T-helper 22 cell (primary cell): ENCODE measurements around the gene PTP4A1.
"Not testable (repeated sequence)": the region's sequence is repeated elsewhere in the genome, so short reads cannot be mapped to it uniquely, and the experiment has no call there.

Experiments used
- DNase-seq: peaks from one replicate; pipeline ENCODE4 v3.0.0-alpha.2; 2020; ENCODE audit warnings: low read depth

PTP4A1 gene

GRCh38 chr6:63572044-63572746 lies at the start of gene PTP4A1, which contains the start of gene LOC128125822:
PTP4A1 (plus strand) TSS chr6:63572480; CDS start chr6:63576881, 4,401 bp downstream.
LOC128125822 (plus strand) TSS chr6:63572480.
- DNase-seq = peak; percentile 95

GRCh38 chr6:63522911-63523287 lies 49.4 kb upstream of the PTP4A1 start:
- not testable (repeated sequence) for DNase-seq

GRCh38 chr6:63523630-63524029 lies 48.6 kb upstream of the PTP4A1 start:
- no peak for DNase-seq

GRCh38 chr6:63525186-63525878 lies 46.9 kb upstream of the PTP4A1 start:
- DNase-seq = no peak

GRCh38 chr6:63526931-63527330 lies 45.3 kb upstream of the PTP4A1 start:
- no peak for DNase-seq

GRCh38 chr6:63527658-63528514 lies 44.4 kb upstream of the PTP4A1 start:
- no peak for DNase-seq

- DNase-seq = no peak
Measured at GRCh38 chr6:63529498-63529897, 42.8 kb upstream of the PTP4A1 start.

- DNase-seq = no peak
Measured at GRCh38 chr6:63530182-63530581, 42.1 kb upstream of the PTP4A1 start.

- no peak for DNase-seq
Measured at GRCh38 chr6:63530991-63531390, 41.3 kb upstream of the PTP4A1 start.

- no peak for DNase-seq
Measured at GRCh38 chr6:63533026-63533425, 39.3 kb upstream of the PTP4A1 start.

GRCh38 chr6:63533952-63534351 lies 38.3 kb upstream of the PTP4A1 start:
- no peak for DNase-seq

GRCh38 chr6:63537201-63537958 lies 34.9 kb upstream of the PTP4A1 start:
- DNase-seq = no peak

GRCh38 chr6:63537959-63538300 lies 34.4 kb upstream of the PTP4A1 start:
- no peak for DNase-seq

GRCh38 chr6:63538550-63538949 lies 33.7 kb upstream of the PTP4A1 start:
- DNase-seq = no peak

- no peak for DNase-seq
Measured at GRCh38 chr6:63543001-63543400, 29.3 kb upstream of the PTP4A1 start.

GRCh38 chr6:63543982-63544381 lies 28.3 kb upstream of the PTP4A1 start:
- DNase-seq = no peak

- DNase-seq = no peak
Measured at GRCh38 chr6:63546236-63546635, 26.0 kb upstream of the PTP4A1 start.

- no peak for DNase-seq
Measured at GRCh38 chr6:63546697-63547096, 25.6 kb upstream of the PTP4A1 start.

GRCh38 chr6:63549076-63549475 lies 23.2 kb upstream of the PTP4A1 start:
- no peak for DNase-seq

GRCh38 chr6:63553208-63553607 lies 19.1 kb upstream of the PTP4A1 start:
- DNase-seq = no peak

- DNase-seq = no peak
Measured at GRCh38 chr6:63553900-63554299, 18.4 kb upstream of the PTP4A1 start.

- DNase-seq = no peak
Measured at GRCh38 chr6:63554782-63555181, 17.5 kb upstream of the PTP4A1 start.
